Bronchial epithelial cell (primary cell): ENCODE results near the gene LRRIQ1. TPM values are rescaled to one million over a fixed set of nuclear protein-coding genes. Genes with fewer than 3 reads are reported as not detected.
A peak's percentile ranks its signal among the peaks of the same experiment; 100 is the strongest.

ENCODE experiments used
- DNase-seq: peaks from one replicate; pipeline ENCODE4 v3.0.0-alpha.2; 2010; ENCODE audit warnings: low read depth
- FAIRE-seq: peaks from 2 replicates; lab custom pipeline; 2011; peaks lifted over from hg19 to GRCh38; lab: Jason Lieb, UNC
- H3K27me3 ChIP-seq: 2 replicates; pipeline ENCODE4 v1.5.1; 2011; ENCODE audit warnings: low read length; ENCODE audit not compliant: control insufficient read depth, insufficient read depth
- H3K36me3 ChIP-seq: 2 replicates; pipeline ENCODE4 v1.5.1; 2011; ENCODE audit warnings: low read length; ENCODE audit not compliant: control insufficient read depth, insufficient read depth
- H3K4me3 ChIP-seq: 2 replicates; pipeline ENCODE4 v1.5.1; 2011; ENCODE audit warnings: mild to moderate bottlenecking, low read depth, low read length, control low read depth
- total RNA-seq: library from RNA; depleted of rRNA; stranded (reverse); fragments of >200 nt; gene quantifications from 2 replicates; pipeline ENCODE4 v1.2.1, GENCODE V29; 2014
- TF ChIP-seq, protein P1 (sequence below): IDR thresholded peaks from 2 replicates; pipeline ENCODE4 v1.5.1; 2011; ENCODE audit warnings: mild to moderate bottlenecking, moderate library complexity, low read length, control low read depth, inconsistent platforms; ENCODE audit not compliant: insufficient read depth, severe bottlenecking

The LRRIQ1 gene
- total RNA-seq, 1 donor from 2014 or later: under 0.01 TPM

DNA sequence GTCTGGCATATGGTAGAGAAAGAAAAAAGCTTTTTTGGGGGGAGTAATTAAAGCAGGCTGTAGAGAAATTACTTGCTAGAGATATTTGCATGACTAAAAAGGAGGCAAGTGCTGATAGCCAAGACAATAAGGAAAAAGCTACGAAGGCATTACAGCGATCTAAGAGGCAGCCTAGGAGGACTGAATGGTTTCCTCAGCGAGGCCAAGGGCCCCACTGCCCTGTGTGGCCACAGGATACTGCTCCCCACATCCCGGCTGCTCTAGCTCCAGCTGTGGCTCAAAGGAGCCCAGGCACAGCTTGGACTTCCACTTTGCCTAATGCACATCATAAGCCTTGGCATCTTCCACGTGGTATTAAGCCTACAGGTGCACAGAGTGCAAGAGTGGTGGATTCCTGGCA, 53.6 kb downstream of the LRRIQ1 start:
- Histone ChIP-seq H3K36me3 (no peaks in the 10 kb centered on the region), H3K27me3 (peaks cover 2% of the 10 kb centered on the region), H3K4me3 (no peak overlapping the region)
- TF ChIP-seq, protein P1, sequence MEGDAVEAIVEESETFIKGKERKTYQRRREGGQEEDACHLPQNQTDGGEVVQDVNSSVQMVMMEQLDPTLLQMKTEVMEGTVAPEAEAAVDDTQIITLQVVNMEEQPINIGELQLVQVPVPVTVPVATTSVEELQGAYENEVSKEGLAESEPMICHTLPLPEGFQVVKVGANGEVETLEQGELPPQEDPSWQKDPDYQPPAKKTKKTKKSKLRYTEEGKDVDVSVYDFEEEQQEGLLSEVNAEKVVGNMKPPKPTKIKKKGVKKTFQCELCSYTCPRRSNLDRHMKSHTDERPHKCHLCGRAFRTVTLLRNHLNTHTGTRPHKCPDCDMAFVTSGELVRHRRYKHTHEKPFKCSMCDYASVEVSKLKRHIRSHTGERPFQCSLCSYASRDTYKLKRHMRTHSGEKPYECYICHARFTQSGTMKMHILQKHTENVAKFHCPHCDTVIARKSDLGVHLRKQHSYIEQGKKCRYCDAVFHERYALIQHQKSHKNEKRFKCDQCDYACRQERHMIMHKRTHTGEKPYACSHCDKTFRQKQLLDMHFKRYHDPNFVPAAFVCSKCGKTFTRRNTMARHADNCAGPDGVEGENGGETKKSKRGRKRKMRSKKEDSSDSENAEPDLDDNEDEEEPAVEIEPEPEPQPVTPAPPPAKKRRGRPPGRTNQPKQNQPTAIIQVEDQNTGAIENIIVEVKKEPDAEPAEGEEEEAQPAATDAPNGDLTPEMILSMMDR: no peak
- DNase-seq (no peak), FAIRE-seq (no peak)

DNA sequence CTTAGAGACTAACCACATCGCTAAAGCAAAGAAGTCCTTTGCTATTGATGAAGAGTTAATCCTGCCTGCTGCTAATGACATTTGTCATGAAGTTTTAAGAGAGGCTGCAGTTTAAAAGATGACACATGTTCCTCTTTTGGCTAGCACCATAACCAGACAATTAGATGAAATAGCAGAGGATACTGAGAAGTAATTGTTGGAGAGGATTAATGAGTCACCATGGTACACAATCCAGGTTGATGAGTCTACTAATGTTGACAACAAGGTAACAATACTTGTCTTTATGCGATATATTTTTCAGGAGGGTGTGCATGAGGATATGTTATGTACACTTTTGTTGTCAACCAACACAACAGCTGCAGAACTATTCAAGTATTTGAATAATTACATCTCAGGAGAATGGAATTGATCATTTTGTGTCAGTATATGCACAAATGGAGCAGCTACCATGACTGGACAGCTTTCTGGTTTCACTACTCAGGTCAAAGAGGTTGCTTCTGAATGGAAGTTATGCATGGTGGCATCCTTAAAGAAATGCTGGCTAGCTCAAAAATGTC, 56.7 kb downstream of the LRRIQ1 start:
- no peaks in the 10 kb centered on the region for H3K36me3 ChIP-seq
- FAIRE-seq: no peak
- no peak overlapping the region for H3K4me3 ChIP-seq
- peaks cover 2% of the 10 kb centered on the region for H3K27me3 ChIP-seq
- TF ChIP-seq, protein P1: no peak
- DNase-seq: peak; percentile 72

DNA sequence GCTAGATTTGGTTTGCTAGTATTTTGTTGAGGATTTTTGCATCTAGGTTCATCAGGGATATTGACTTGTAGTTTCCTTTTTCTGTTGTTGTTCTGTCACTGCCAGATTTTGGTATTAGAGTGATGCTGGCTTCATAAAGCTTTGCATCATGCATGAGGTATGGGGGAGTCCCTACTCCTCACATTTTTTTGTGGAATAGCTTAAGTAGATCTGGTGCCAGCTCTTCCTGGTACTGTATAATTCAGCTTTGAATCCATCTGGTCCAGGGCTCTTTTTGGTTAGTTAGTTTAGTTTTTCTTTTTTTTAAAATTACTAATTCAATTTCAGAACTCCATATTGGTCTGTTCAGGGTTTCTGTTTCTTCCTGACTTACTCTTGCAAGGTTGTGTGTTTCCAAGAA, 59.4 kb downstream of the LRRIQ1 start:
- DNase-seq (no peak), FAIRE-seq (no peak)
- no peak overlapping the region for H3K4me3 ChIP-seq
- TF ChIP-seq, protein P1: no peak
- no peaks in the 10 kb centered on the region for H3K27me3 ChIP-seq
- no peaks in the 10 kb centered on the region for H3K36me3 ChIP-seq

DNA sequence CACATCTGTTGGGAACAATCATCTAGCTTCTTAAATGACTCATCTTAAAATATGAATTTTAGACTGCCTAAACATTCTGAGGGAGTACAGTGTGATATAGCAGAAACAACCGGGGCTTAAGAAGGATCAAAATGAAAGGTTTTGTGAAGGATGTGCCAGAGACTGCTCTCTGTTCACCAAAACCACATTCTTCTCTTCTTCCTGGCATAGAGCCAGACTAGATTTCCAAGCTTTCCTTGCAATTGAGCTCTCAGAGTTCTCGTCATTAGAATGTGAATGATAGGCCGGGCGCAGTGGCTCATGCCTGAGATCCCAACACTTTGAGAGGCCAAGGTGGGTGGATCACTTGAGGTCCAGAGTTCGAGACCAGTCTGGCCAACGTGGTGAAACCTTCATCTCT, 94.5 kb downstream of the LRRIQ1 start:
- DNase-seq (no peak), FAIRE-seq (no peak)
- TF ChIP-seq, protein P1: no peak
- no peak overlapping the region for H3K4me3 ChIP-seq
- H3K36me3 ChIP-seq: no peaks in the 10 kb centered on the region
- no peaks in the 10 kb centered on the region for H3K27me3 ChIP-seq

DNA sequence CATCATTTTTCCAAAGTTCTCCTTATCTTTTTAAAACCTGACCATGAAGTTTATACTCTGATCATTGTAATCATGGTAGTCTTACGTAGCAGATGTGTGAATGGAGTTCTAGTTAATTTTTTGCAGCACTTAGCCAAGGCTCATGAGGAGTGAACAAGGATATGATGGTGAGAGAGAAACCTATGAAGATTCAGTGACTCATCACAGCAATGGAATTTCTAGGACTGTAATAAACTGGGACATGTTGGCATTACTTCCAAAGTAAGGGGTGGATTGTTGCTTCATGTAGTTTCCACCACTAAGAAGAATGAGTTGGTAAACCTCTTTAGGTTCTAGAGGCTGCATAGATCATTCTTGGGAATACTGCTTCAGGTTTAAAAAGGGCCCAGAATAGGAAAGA, 102.7 kb downstream of the LRRIQ1 start:
- TF ChIP-seq, protein P1: no peak
- no peak overlapping the region for H3K4me3 ChIP-seq
- no peak for FAIRE-seq
- DNase-seq: peak; percentile 15
- H3K36me3 ChIP-seq: no peaks in the 10 kb centered on the region
- no peaks in the 10 kb centered on the region for H3K27me3 ChIP-seq

DNA sequence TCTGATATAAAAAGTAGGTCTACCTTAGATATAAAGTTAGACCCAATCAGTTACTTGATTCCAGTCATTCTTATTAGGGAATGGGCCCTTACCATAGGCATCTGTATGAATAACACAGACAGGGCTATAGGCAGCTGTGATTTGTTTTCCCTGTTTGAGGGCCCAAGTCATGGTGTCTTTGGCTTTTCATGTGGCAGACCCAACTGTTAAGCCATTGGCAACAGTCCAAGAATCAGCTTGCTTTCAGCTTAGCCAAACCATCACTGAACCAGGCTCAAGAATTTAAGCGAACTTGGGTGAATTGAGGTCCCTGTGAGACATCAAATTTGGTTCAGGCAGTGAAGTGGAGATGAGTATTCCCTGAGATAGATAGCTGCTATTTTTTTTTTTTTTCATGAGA, 111.2 kb downstream of the LRRIQ1 start:
- no peak overlapping the region for H3K4me3 ChIP-seq
- no peak for DNase-seq
- TF ChIP-seq, protein P1: no peak
- FAIRE-seq: no peak
- no peaks in the 10 kb centered on the region for H3K36me3 ChIP-seq
- H3K27me3 ChIP-seq: no peaks in the 10 kb centered on the region
